ENCODE measurements around the gene PSMC3. TPM values are rescaled to one million over a fixed set of nuclear protein-coding genes. Genes with fewer than 3 reads are reported as not detected.

The PSMC3 gene
- total and polyA plus RNA-seq, 2 donors (not counting 1 experiment from before 2014, with no cell fraction given): 36.7 to 62.7 TPM

GRCh38 chr11:47375020-47375419 is 51.2 kb downstream of the PSMC3 start:
- Mint-ChIP-seq H3K9me3 (ENCODE audit: insufficient read depth) (no peaks in the 10 kb centered on the region), H3K4me3 (peak overlapping the region; percentile 47), H3K27ac (peak overlapping the region; percentile 65), H3K27me3 (no peaks in the 10 kb centered on the region), H3K4me1 (peaks cover 42% of the 10 kb centered on the region)
- intact Hi-C loops (cut with micrococcal nuclease): loop anchor here (10.0 kb wide), 1 partner anchor 50 kb away; no protein-coding TSS in a partner anchor
- no peaks in the 10 kb centered on the region for H3K27me3 ChIP-seq (replicated peaks in 1 of 4; ENCODE audit: control extremely low read depth in 1 of 4, control insufficient read depth in 3 of 4, insufficient read depth in 4 of 4, low read length in 3 of 4)
- H3K9ac ChIP-seq (ENCODE audit: low read length): no peak overlapping the region
- H3K4me1 ChIP-seq (ENCODE audit: control insufficient read depth in 2 of 2, insufficient read depth in 2 of 2, low read length in 2 of 2): peaks cover 45 to 51% of the 10 kb centered on the region in 2 donors
- DNase-seq (no peak), ATAC-seq (ENCODE audit: low read depth) (no peak)
- POLR2A ChIA-PET: interaction anchor here (1.2 to 1.7 kb wide), 2 partner anchors 25 to 33 kb away, joined by 9 to 15 read pairs; partner anchors contain the start of gene SLC39A13
- no peak overlapping the region for H2AFZ ChIP-seq (ENCODE audit: insufficient read depth, low read depth, low read length, poor library complexity, severe bottlenecking)
- CTCF ChIA-PET: interaction anchor here (1.0 to 7.3 kb wide), 7 partner anchors 11 to 68 kb away, joined by 3 to 345 read pairs (median 13); partner anchors contain the start of genes PSMC3 and SLC39A13
- H3K9me3 ChIP-seq (ENCODE audit: control extremely low read depth in 1 of 3, control insufficient read depth in 2 of 3, insufficient read depth in 1 of 3, low read length in 2 of 3): no peaks in the 10 kb centered on the region
- H4K20me1 ChIP-seq (ENCODE audit: control insufficient read depth, insufficient read depth, low read length, poor library complexity, severe bottlenecking): peaks cover 46% of the 10 kb centered on the region
- WGBS (ENCODE audit: insufficient coverage): 82% methylated on average over 5 of the region's 8 CpGs
- no peak for TF ChIP-seq EZH2 (IDR thresholded peaks at IDR 0.05; ENCODE audit: borderline replicate concordance, insufficient read depth, low read depth, low read length, poor library complexity, severe bottlenecking)
- TF ChIP-seq, protein P1, sequence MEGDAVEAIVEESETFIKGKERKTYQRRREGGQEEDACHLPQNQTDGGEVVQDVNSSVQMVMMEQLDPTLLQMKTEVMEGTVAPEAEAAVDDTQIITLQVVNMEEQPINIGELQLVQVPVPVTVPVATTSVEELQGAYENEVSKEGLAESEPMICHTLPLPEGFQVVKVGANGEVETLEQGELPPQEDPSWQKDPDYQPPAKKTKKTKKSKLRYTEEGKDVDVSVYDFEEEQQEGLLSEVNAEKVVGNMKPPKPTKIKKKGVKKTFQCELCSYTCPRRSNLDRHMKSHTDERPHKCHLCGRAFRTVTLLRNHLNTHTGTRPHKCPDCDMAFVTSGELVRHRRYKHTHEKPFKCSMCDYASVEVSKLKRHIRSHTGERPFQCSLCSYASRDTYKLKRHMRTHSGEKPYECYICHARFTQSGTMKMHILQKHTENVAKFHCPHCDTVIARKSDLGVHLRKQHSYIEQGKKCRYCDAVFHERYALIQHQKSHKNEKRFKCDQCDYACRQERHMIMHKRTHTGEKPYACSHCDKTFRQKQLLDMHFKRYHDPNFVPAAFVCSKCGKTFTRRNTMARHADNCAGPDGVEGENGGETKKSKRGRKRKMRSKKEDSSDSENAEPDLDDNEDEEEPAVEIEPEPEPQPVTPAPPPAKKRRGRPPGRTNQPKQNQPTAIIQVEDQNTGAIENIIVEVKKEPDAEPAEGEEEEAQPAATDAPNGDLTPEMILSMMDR (IDR thresholded peaks at IDR 0.05): no peak
- peak overlapping the region in 1 of 2 donors; percentile 68 for H3K27ac ChIP-seq (ENCODE audit: low read length in 2 of 2)
- H3K36me3 ChIP-seq (replicated peaks in 1 of 2; ENCODE audit: control extremely low read depth in 1 of 2, control insufficient read depth in 1 of 2, extremely low read depth in 1 of 2, insufficient read depth in 2 of 2, low read length in 1 of 2): peaks cover 0 to 42% of the 10 kb centered on the region in 2 experiments
- H3K79me2 ChIP-seq (ENCODE audit: control insufficient read depth, insufficient read depth, low read length): peaks cover 100% of the 10 kb centered on the region
- peak overlapping the region; percentile 100 for H3K4me2 ChIP-seq (replicated peaks; ENCODE audit: low read depth, low read length, poor library complexity, severe bottlenecking)
- H3K4me3 ChIP-seq (ENCODE audit: control extremely low read depth in 1 of 5, extremely low read depth in 1 of 5, insufficient read depth in 1 of 5, low read depth in 2 of 5, low read length in 4 of 5): peak overlapping the region in 1 of 5 experiments; percentile 32

- Histone ChIP-seq H2AFZ (ENCODE audit: insufficient read depth, low read depth, low read length, poor library complexity, severe bottlenecking) (no peak overlapping the region), H3K9me3 (ENCODE audit: control extremely low read depth in 1 of 3, control insufficient read depth in 2 of 3, insufficient read depth in 1 of 3, low read length in 2 of 3) (no peaks in the 10 kb centered on the region), H3K4me1 (ENCODE audit: control insufficient read depth in 2 of 2, insufficient read depth in 2 of 2, low read length in 2 of 2) (peaks cover 45 to 51% of the 10 kb centered on the region in 2 donors), H3K27ac (ENCODE audit: low read length in 2 of 2) (peak overlapping the region in 1 of 2 donors; percentile 68), H4K20me1 (ENCODE audit: control insufficient read depth, insufficient read depth, low read length, poor library complexity, severe bottlenecking) (peaks cover 49% of the 10 kb centered on the region), H3K27me3 (replicated peaks in 1 of 4; ENCODE audit: control extremely low read depth in 1 of 4, control insufficient read depth in 3 of 4, insufficient read depth in 4 of 4, low read length in 3 of 4) (no peaks in the 10 kb centered on the region), H3K4me3 (ENCODE audit: control extremely low read depth in 1 of 5, extremely low read depth in 1 of 5, insufficient read depth in 1 of 5, low read depth in 2 of 5, low read length in 4 of 5) (no peak overlapping the region), H3K36me3 (replicated peaks in 1 of 2; ENCODE audit: control extremely low read depth in 1 of 2, control insufficient read depth in 1 of 2, extremely low read depth in 1 of 2, insufficient read depth in 2 of 2, low read length in 1 of 2) (peaks cover 0 to 45% of the 10 kb centered on the region in 2 experiments), H3K4me2 (replicated peaks; ENCODE audit: low read depth, low read length, poor library complexity, severe bottlenecking) (peak overlapping the region; percentile 100), H3K79me2 (ENCODE audit: control insufficient read depth, insufficient read depth, low read length) (peaks cover 100% of the 10 kb centered on the region), H3K9ac (ENCODE audit: low read length) (no peak overlapping the region)
- Mint-ChIP-seq H3K27ac (peak overlapping the region; percentile 65), H3K4me1 (peaks cover 45% of the 10 kb centered on the region), H3K9me3 (ENCODE audit: insufficient read depth) (no peaks in the 10 kb centered on the region), H3K4me3 (peak overlapping the region; percentile 41), H3K27me3 (no peaks in the 10 kb centered on the region)
- no peak for ATAC-seq (ENCODE audit: low read depth)
- no peak for DNase-seq
- POLR2A ChIA-PET: interaction anchor here (0.6 to 1.7 kb wide), 6 partner anchors 19 to 40 kb away, joined by 3 to 15 read pairs (median 6); partner anchors contain the start of gene SLC39A13
- intact Hi-C loops (cut with micrococcal nuclease): loop anchor here (1.0 to 10.0 kb wide), 6 partner anchors 20 to 479 kb away; partner anchors contain the start of gene SLC39A13
- TF ChIP-seq, protein P1 (IDR thresholded peaks at IDR 0.05): no peak
- no peak for TF ChIP-seq EZH2 (IDR thresholded peaks at IDR 0.05; ENCODE audit: borderline replicate concordance, insufficient read depth, low read depth, low read length, poor library complexity, severe bottlenecking)
- CTCF ChIA-PET: interaction anchor here (0.8 to 7.3 kb wide), 18 partner anchors 8 to 473 kb away, joined by 3 to 345 read pairs (median 4); partner anchors contain the start of genes DDB2, NUP160, PSMC3 and SLC39A13
- 86% methylated on average over 5 of the region's 5 CpGs for WGBS (ENCODE audit: insufficient coverage)
These were observed 51.6 kb downstream of the PSMC3 start for GRCh38 chr11:47374720-47375019.
